B cell (primary cell): ENCODE data around the gene CCDC85C. TPM values are rescaled to one million over a fixed set of nuclear protein-coding genes. Genes with fewer than 3 reads are reported as not detected.

Experiments
- ATAC-seq: fragments of 200-7000 bp; cut with Tn5 transposase; one replicate; pipeline ENCODE4 v1.10.0; 2021; ENCODE audit warnings: low read depth, mild to moderate bottlenecking, moderate number of reproducible peaks, moderate library complexity
- CTCF ChIA-PET: fragments of 350-600 bp; sonication (Branson Sonifier 250); formaldehyde crosslinking; loops from one replicate; lab custom pipeline; 2021; ENCODE audit warnings: antibody characterized with exemption, inconsistent platforms; lab: Charles Lee
- POLR2A ChIA-PET: fragments of 350-600 bp; sonication (Branson Sonifier 250); formaldehyde crosslinking; loops from one replicate; lab custom pipeline; 2021; ENCODE audit warnings: antibody characterized with exemption; lab: Charles Lee
- DNase-seq: peaks from one replicate; pipeline ENCODE4 v3.0.0; 2013
- H2AFZ ChIP-seq: 2 replicates; pipeline ENCODE4 v1.6.1; 2012; ENCODE audit warnings: mild to moderate bottlenecking, low read depth, low read length; ENCODE audit not compliant: insufficient read depth, poor library complexity, severe bottlenecking
- H3K27ac ChIP-seq, 2 donors: 1 replicate in 1 of 2; 2 replicates in 1 of 2; pipeline ENCODE4 v1.5.1; 2012 to 2013; ENCODE audit warnings: low read length in 2 of 2, mild to moderate bottlenecking in 2 of 2, moderate library complexity in 1 of 2
- H3K27me3 ChIP-seq, 4 experiments: fragments of 200-600 bp in 1 of 4; sonication (generic) in 1 of 4; replicated peaks in 1 of 4; 1 replicate in 2 of 4; 2 replicates in 2 of 4; pipeline versions ENCODE4 v1.6.1 to v1.7.0; 2013 to 2016; ENCODE audit warnings: low read length in 3 of 4, mild to moderate bottlenecking in 2 of 4, mixed read lengths in 1 of 4, moderate library complexity in 1 of 4; ENCODE audit not compliant: insufficient read depth in 4 of 4, control insufficient read depth in 3 of 4; ENCODE audit errors: control extremely low read depth in 1 of 4
- H3K36me3 ChIP-seq, 2 experiments: replicated peaks in 1 of 2; 1 replicate in 1 of 2; 2 replicates in 1 of 2; pipeline versions ENCODE4 v1.6.1 to v1.7.1; 2013; ENCODE audit warnings: low read length in 1 of 2; ENCODE audit not compliant: insufficient read depth in 2 of 2, control insufficient read depth in 1 of 2; ENCODE audit errors: control extremely low read depth in 1 of 2, extremely low read depth in 1 of 2
- H3K4me1 ChIP-seq, 2 donors: fragments of 200-600 bp in 1 of 2; sonication (generic) in 1 of 2; 1 replicate in 1 of 2; 2 replicates in 1 of 2; pipeline versions ENCODE4 v1.5.1 to v1.6.1; 2013 to 2017; ENCODE audit warnings: low read length in 2 of 2; ENCODE audit not compliant: control insufficient read depth in 2 of 2, insufficient read depth in 2 of 2
- H3K4me2 ChIP-seq: replicated peaks from 2 replicates; pipeline ENCODE3; 2012; ENCODE audit warnings: mild to moderate bottlenecking, low read depth, low read length; ENCODE audit not compliant: poor library complexity, severe bottlenecking
- H3K4me3 ChIP-seq, 5 experiments: fragments of 200-600 bp in 1 of 5; sonication (generic) in 1 of 5; 1 replicate in 3 of 5; 2 replicates in 2 of 5; pipeline versions ENCODE4 v1.5.1 to v1.7.0; 2011 to 2016; ENCODE audit warnings: low read length in 4 of 5, mild to moderate bottlenecking in 4 of 5, low read depth in 2 of 5, control low read depth in 1 of 5, moderate library complexity in 1 of 5; ENCODE audit not compliant: insufficient read depth in 1 of 5; ENCODE audit errors: control extremely low read depth in 1 of 5, extremely low read depth in 1 of 5
- H3K79me2 ChIP-seq: fragments of 200-600 bp; sonication (generic); one replicate; pipeline ENCODE4 v1.6.0; 2016; ENCODE audit warnings: low read length; ENCODE audit not compliant: control insufficient read depth, insufficient read depth
- H3K9ac ChIP-seq: fragments of 200-600 bp; sonication (generic); 2 replicates; pipeline ENCODE4 v1.6.1; 2017; ENCODE audit warnings: mild to moderate bottlenecking, low read length, moderate library complexity
- H3K9me3 ChIP-seq, 3 donors: one replicate each; pipeline versions ENCODE4 v1.6.1 to v1.7.1; 2013; ENCODE audit warnings: low read length in 2 of 3; ENCODE audit not compliant: control insufficient read depth in 2 of 3, insufficient read depth in 1 of 3; ENCODE audit errors: control extremely low read depth in 1 of 3
- H4K20me1 ChIP-seq: 2 replicates; pipeline ENCODE4 v1.6.0; 2012; ENCODE audit warnings: mild to moderate bottlenecking, low read length; ENCODE audit not compliant: insufficient read depth, control insufficient read depth, poor library complexity, severe bottlenecking
- H3K27ac Mint-ChIP-seq: one replicate; pipeline ENCODE4 v1.8.0; 2021; ENCODE audit warnings: mixed read lengths
- H3K27me3 Mint-ChIP-seq: one replicate; pipeline ENCODE4 v1.8.0; 2021; ENCODE audit warnings: mixed read lengths
- H3K4me1 Mint-ChIP-seq: one replicate; pipeline ENCODE4 v1.8.0; 2021; ENCODE audit warnings: mixed read lengths
- H3K4me3 Mint-ChIP-seq: one replicate; pipeline ENCODE4 v1.8.0; 2021; ENCODE audit warnings: mixed read lengths
- H3K9me3 Mint-ChIP-seq: one replicate; pipeline ENCODE4 v1.8.0; 2022; ENCODE audit warnings: mixed read lengths; ENCODE audit not compliant: insufficient read depth
- EZH2 ChIP-seq: IDR thresholded peaks from 2 replicates; pipeline ENCODE4 v1.6.1; 2012; ENCODE audit warnings: borderline replicate concordance, low read depth, mild to moderate bottlenecking, moderate library complexity, low read length; ENCODE audit not compliant: insufficient read depth, poor library complexity, severe bottlenecking
- WGBS: methylation state at CpG from one replicate; pipeline ENCODE4 v1.1.5; 2013; ENCODE audit warnings: missing lambda C conversion rate; ENCODE audit not compliant: insufficient coverage; 5-methylcytosine and 5-hydroxymethylcytosine counted together
- intact Hi-C: fragments of 100-400 bp; cut with micrococcal nuclease; formaldehyde crosslinking; loops from one replicate; pipeline ENCODE4 v1.10.0; 2022
- polyA plus RNA-seq: library from polyadenylated mRNA; depleted of rRNA; stranded (reverse); fragments of >200 nt; gene quantifications from 2 replicates; pipeline ENCODE4 v1.2.3, GENCODE V29; 2012
- total RNA-seq, 2 donors: library from RNA; stranded (reverse); fragments of 120-200 nt in 1 of 2; gene quantifications; 1 replicate in 1 of 2; 2 replicates in 1 of 2; pipeline versions ENCODE4 v1.2.3 to v1.2.4, GENCODE V29; 2013 to 2022
- TF ChIP-seq, protein P1 (sequence below): fragments of 200-600 bp; IDR thresholded peaks from one replicate; pipeline ENCODE4 v1.8.0; 2022; ENCODE audit warnings: antibody characterized with exemption, mild to moderate bottlenecking

Gene CCDC85C
- total and polyA plus RNA-seq, 2 donors (not counting 1 experiment from before 2014, with no cell fraction given), result 0.52 to 2.7 TPM

- CTCF ChIA-PET, result interaction anchor here (0.8 kb wide), 1 partner anchor 37 kb away, joined by 3 read pairs; no protein-coding TSS in a partner anchor
- DNase-seq (no peak), ATAC-seq (no peak)
- no peaks in the 10 kb centered on the region for H3K36me3 ChIP-seq
- whole genome bisulfite sequencing, result 92% methylated on average over 13 of the region's 13 CpGs
- no peaks in the 10 kb centered on the region for H3K4me1 Mint-ChIP-seq
- H3K9ac ChIP-seq, result no peak overlapping the region
- POLR2A ChIA-PET, result no interaction called here
- H3K4me3 Mint-ChIP-seq, result no peak overlapping the region
- no peak overlapping the region for H2AFZ ChIP-seq
- H3K27me3 Mint-ChIP-seq, result peaks cover 3% of the 10 kb centered on the region
- H3K27ac ChIP-seq, result no peak overlapping the region
- no peaks in the 10 kb centered on the region for H3K79me2 ChIP-seq
- H3K9me3 Mint-ChIP-seq, result no peaks in the 10 kb centered on the region
- H3K4me2 ChIP-seq, result no peak overlapping the region
- no peak overlapping the region for H3K4me3 ChIP-seq
- intact Hi-C loops, result no loop called here
- H3K4me1 ChIP-seq, result no peaks in the 10 kb centered on the region
- TF ChIP-seq EZH2, result no peak
- TF ChIP-seq, protein P1, sequence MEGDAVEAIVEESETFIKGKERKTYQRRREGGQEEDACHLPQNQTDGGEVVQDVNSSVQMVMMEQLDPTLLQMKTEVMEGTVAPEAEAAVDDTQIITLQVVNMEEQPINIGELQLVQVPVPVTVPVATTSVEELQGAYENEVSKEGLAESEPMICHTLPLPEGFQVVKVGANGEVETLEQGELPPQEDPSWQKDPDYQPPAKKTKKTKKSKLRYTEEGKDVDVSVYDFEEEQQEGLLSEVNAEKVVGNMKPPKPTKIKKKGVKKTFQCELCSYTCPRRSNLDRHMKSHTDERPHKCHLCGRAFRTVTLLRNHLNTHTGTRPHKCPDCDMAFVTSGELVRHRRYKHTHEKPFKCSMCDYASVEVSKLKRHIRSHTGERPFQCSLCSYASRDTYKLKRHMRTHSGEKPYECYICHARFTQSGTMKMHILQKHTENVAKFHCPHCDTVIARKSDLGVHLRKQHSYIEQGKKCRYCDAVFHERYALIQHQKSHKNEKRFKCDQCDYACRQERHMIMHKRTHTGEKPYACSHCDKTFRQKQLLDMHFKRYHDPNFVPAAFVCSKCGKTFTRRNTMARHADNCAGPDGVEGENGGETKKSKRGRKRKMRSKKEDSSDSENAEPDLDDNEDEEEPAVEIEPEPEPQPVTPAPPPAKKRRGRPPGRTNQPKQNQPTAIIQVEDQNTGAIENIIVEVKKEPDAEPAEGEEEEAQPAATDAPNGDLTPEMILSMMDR, result no peak
- no peaks in the 10 kb centered on the region for H4K20me1 ChIP-seq
- no peaks in the 10 kb centered on the region for H3K9me3 ChIP-seq
- no peaks in the 10 kb centered on the region for H3K27me3 ChIP-seq
- no peak overlapping the region for H3K27ac Mint-ChIP-seq
These were observed 51.3 kb downstream of the CCDC85C start for GRCh38 chr14:99552572-99553216.

- no peak overlapping the region for H3K27ac ChIP-seq
- TF ChIP-seq EZH2, result no peak
- TF ChIP-seq, protein P1, result no peak
- no peaks in the 10 kb centered on the region for H3K9me3 ChIP-seq
- no peaks in the 10 kb centered on the region for H3K36me3 ChIP-seq
- H2AFZ ChIP-seq, result no peak overlapping the region
- H4K20me1 ChIP-seq, result no peaks in the 10 kb centered on the region
- H3K4me1 Mint-ChIP-seq, result no peaks in the 10 kb centered on the region
- 90% methylated on average over 9 of the region's 9 CpGs for WGBS
- no peaks in the 10 kb centered on the region for H3K4me1 ChIP-seq
- DNase-seq (no peak), ATAC-seq (no peak)
- no peak overlapping the region for H3K4me3 ChIP-seq
- H3K27me3 Mint-ChIP-seq, result peaks cover 3% of the 10 kb centered on the region
- POLR2A ChIA-PET, result no interaction called here
- H3K27ac Mint-ChIP-seq, result no peak overlapping the region
- intact Hi-C loops, result no loop called here
- CTCF ChIA-PET, result interaction anchor here (0.8 kb wide), 1 partner anchor 36 kb away, joined by 3 read pairs; no protein-coding TSS in a partner anchor
- no peaks in the 10 kb centered on the region for H3K27me3 ChIP-seq
- no peak overlapping the region for H3K4me3 Mint-ChIP-seq
- H3K79me2 ChIP-seq, result no peaks in the 10 kb centered on the region
- no peak overlapping the region for H3K9ac ChIP-seq
- no peaks in the 10 kb centered on the region for H3K9me3 Mint-ChIP-seq
- no peak overlapping the region for H3K4me2 ChIP-seq
These were observed 51.9 kb downstream of the CCDC85C start for GRCh38 chr14:99552021-99552553.
